Measurements from ENCODE around the gene MAPKAPK2. TPM values are rescaled to one million over a fixed set of nuclear protein-coding genes. Genes with fewer than 3 reads are reported as not detected.
"Not testable (repeated sequence)": the region's sequence is repeated elsewhere in the genome, so short reads cannot be mapped to it uniquely, and the experiment has no call there.

The MAPKAPK2 gene
- total RNA-seq, 1 donor from 2014 or later, result 35.3 TPM

- Histone ChIP-seq H3K4me1 (no peaks in the 10 kb centered on the region), H3K4me3 (no peak overlapping the region), H3K27me3 (no peaks in the 10 kb centered on the region), H3K27ac (no peak overlapping the region), H3K9me3 (no peaks in the 10 kb centered on the region), H3K36me3 (no peaks in the 10 kb centered on the region)
- DNase-seq (ENCODE audit: low spot score in 2 of 2), result no peak
- intact Hi-C loops (cut with DNase I), result no loop called here
- no peak for TF ChIP-seq CTCF (IDR thresholded peaks at IDR 0.05)
Measured at GRCh38 chr1:206778031-206778430, 93.3 kb downstream of the MAPKAPK2 start.

- H3K4me3 ChIP-seq; H3K4me1 ChIP-seq; H3K27ac ChIP-seq; H3K36me3 ChIP-seq; H3K27me3 ChIP-seq; H3K9me3 ChIP-seq; DNase-seq (ENCODE audit: low spot score in 2 of 2); intact Hi-C loops (cut with DNase I): not testable (repeated sequence)
Measured at GRCh38 chr1:206778911-206779310, 94.2 kb downstream of the MAPKAPK2 start.

GRCh38 chr1:206779638-206780037, 94.9 kb downstream of the MAPKAPK2 start:
- Histone ChIP-seq H3K9me3 (no peaks in the 10 kb centered on the region), H3K27ac (no peak overlapping the region), H3K36me3 (no peaks in the 10 kb centered on the region), H3K4me3 (no peak overlapping the region), H3K4me1 (no peaks in the 10 kb centered on the region), H3K27me3 (no peaks in the 10 kb centered on the region)
- intact Hi-C loops (cut with DNase I), result no loop called here
- TF ChIP-seq CTCF (IDR thresholded peaks at IDR 0.05), result no peak
- no peak for DNase-seq (ENCODE audit: low spot score in 2 of 2)

- DNase-seq (ENCODE audit: low spot score in 2 of 2), result no peak
- no peak overlapping the region for H3K4me3 ChIP-seq
- no peaks in the 10 kb centered on the region for H3K4me1 ChIP-seq
- no peaks in the 10 kb centered on the region for H3K27me3 ChIP-seq
- H3K27ac ChIP-seq, result no peak overlapping the region
- H3K36me3 ChIP-seq, result no peaks in the 10 kb centered on the region
- H3K9me3 ChIP-seq, result no peaks in the 10 kb centered on the region
- intact Hi-C loops (cut with DNase I), result no loop called here
- TF ChIP-seq CTCF (IDR thresholded peaks at IDR 0.05), result no peak
Measured at GRCh38 chr1:206782448-206782847, 97.7 kb downstream of the MAPKAPK2 start.

- Histone ChIP-seq H3K27me3 (no peaks in the 10 kb centered on the region), H3K4me1 (no peaks in the 10 kb centered on the region), H3K36me3 (no peaks in the 10 kb centered on the region), H3K27ac (no peak overlapping the region), H3K9me3 (no peaks in the 10 kb centered on the region), H3K4me3 (no peak overlapping the region)
- TF ChIP-seq CTCF (IDR thresholded peaks at IDR 0.05), result no peak
- no peak for DNase-seq (ENCODE audit: low spot score in 2 of 2)
- intact Hi-C loops (cut with DNase I), result no loop called here
Measured at GRCh38 chr1:206783506-206783905, 98.8 kb downstream of the MAPKAPK2 start.

Other genes starting within 250 kb of the MAPKAPK2 start
- gene IKBKE, start 214.4 kb upstream of the MAPKAPK2 start, total RNA-seq, result 6.3 TPM
- gene RASSF5, start 177.4 kb upstream of the MAPKAPK2 start, total RNA-seq, result 8.9 TPM
- 40.2 TPM for gene EIF2D, start 72.4 kb upstream of the MAPKAPK2 start, total RNA-seq
- gene DYRK3, start 49.4 kb upstream of the MAPKAPK2 start, total RNA-seq, result 17.9 TPM
- not detected for gene IL19, start 85.9 kb downstream of the MAPKAPK2 start, total RNA-seq
- gene IL10, start 87.6 kb downstream of the MAPKAPK2 start, total RNA-seq, result 1.6 TPM
- gene IL20, start 180.7 kb downstream of the MAPKAPK2 start, total RNA-seq, result not detected
- not detected for gene IL24, start 212.5 kb downstream of the MAPKAPK2 start, total RNA-seq
- 1.3 TPM for gene FCMR, start 237.0 kb downstream of the MAPKAPK2 start, total RNA-seq